K562 (cell line): ENCODE data around the gene ANKRD6. TPM values are rescaled to one million over a fixed set of nuclear protein-coding genes. Genes with fewer than 3 reads are reported as not detected.
A peak's percentile ranks its signal among the peaks of the same experiment; 100 is the strongest.

Experiments
- ATAC-seq: fragments of 200-7000 bp; cut with Tn5 transposase; 3 replicates; pipeline ENCODE4 v1.9.1; 2020; ENCODE audit warnings: moderate library complexity
- BruUV-seq: library from RNA; stranded (reverse); fragments of 400-500 nt; replicated peaks from 2 replicates; lab custom pipeline; 2021; lab: Mats Ljungman, UMichigan
- CTCF ChIA-PET: fragments of 300-600 bp; formaldehyde crosslinking; extraction: SDS; loops from one replicate; lab custom pipeline; 2021; ENCODE audit warnings: low intra/inter-chr PET ratio; lab: Yijun Ruan, JAX
- POLR2A ChIA-PET: fragments of 300-600, 350-650 bp; sonication (Branson Sonifier 250); formaldehyde crosslinking; extraction: SDS; loops from one replicate; lab custom pipeline; 2021; ENCODE audit warnings: antibody characterized with exemption, inconsistent platforms; lab: Yijun Ruan, JAX
- DNase-seq, 4 experiments: peaks; one replicate each; pipeline versions ENCODE4 v3.0.0 to v3.0.0-alpha.2; 2011 to 2018; ENCODE audit warnings: low spot score in 3 of 4, mixed read lengths in 3 of 4; ENCODE audit errors: extremely low read depth in 1 of 4
- FAIRE-seq: peaks from 2 replicates; lab custom pipeline; 2011; peaks lifted over from hg19 to GRCh38; lab: Jason Lieb, UNC
- H2AFZ ChIP-seq: 2 replicates; pipeline ENCODE4 v1.6.0; 2011; ENCODE audit warnings: low read depth, low read length, control low read depth, inconsistent platforms
- H3K27ac ChIP-seq: fragments of 200-600 bp; 3 replicates; pipeline ENCODE4 v1.8.0; 2011; ENCODE audit warnings: low read depth, mild to moderate bottlenecking, control low read depth, inconsistent platforms, low read length, moderate library complexity, mixed read lengths; ENCODE audit errors: extremely low read depth
- H3K27me3 ChIP-seq, 2 experiments: fragments of 300-600 bp in 1 of 2; 2 replicates in 1 of 2; 3 replicates in 1 of 2; pipeline versions ENCODE4 v1.6.0 to v1.8.0; 2011; ENCODE audit warnings: inconsistent platforms in 2 of 2, low read length in 2 of 2, mild to moderate bottlenecking in 1 of 2, mixed read lengths in 1 of 2, moderate library complexity in 1 of 2; ENCODE audit not compliant: control insufficient read depth in 2 of 2, insufficient read depth in 2 of 2
- H3K36me3 ChIP-seq: fragments of 300-600 bp; 3 replicates; pipeline ENCODE4 v1.8.0; 2011; ENCODE audit warnings: mild to moderate bottlenecking, low read length, inconsistent platforms; ENCODE audit not compliant: control insufficient read depth, insufficient read depth
- H3K4me1 ChIP-seq, 2 experiments: fragments of 200-600 bp in 1 of 2; replicated peaks in 1 of 2; 2 replicates in 1 of 2; 3 replicates in 1 of 2; pipeline versions ENCODE4 v1.5.1 to v1.8.0; 2011; ENCODE audit warnings: inconsistent platforms in 2 of 2, low read length in 2 of 2, mild to moderate bottlenecking in 1 of 2, mixed read lengths in 1 of 2, moderate library complexity in 1 of 2; ENCODE audit not compliant: control insufficient read depth in 2 of 2, insufficient read depth in 2 of 2
- H3K4me2 ChIP-seq: 2 replicates; pipeline ENCODE4 v1.6.1; 2011; ENCODE audit warnings: low read length, control low read depth, inconsistent platforms, mixed read lengths; ENCODE audit not compliant: insufficient read depth
- H3K4me3 ChIP-seq: fragments of 200-600 bp; sonication (generic), shearing (Covaris generic); 2 replicates; pipeline ENCODE4 v1.5.1; 2016; ENCODE audit warnings: control low read depth, inconsistent platforms
- H3K79me2 ChIP-seq: fragments of 200-600 bp; 3 replicates; pipeline ENCODE4 v1.8.0; 2011; ENCODE audit warnings: low read length, inconsistent platforms; ENCODE audit not compliant: control insufficient read depth, insufficient read depth
- H3K9ac ChIP-seq, 2 experiments: 2 replicates each; pipeline versions ENCODE4 v1.6.0 to v1.6.1; 2011; ENCODE audit warnings: low read depth in 2 of 2, low read length in 2 of 2, control low read depth in 1 of 2, inconsistent platforms in 1 of 2, mild to moderate bottlenecking in 1 of 2, mixed read lengths in 1 of 2; ENCODE audit not compliant: insufficient read depth in 1 of 2
- H3K9me1 ChIP-seq: one replicate; pipeline ENCODE4 v1.6.0; 2011; ENCODE audit warnings: inconsistent platforms, mild to moderate bottlenecking, low read length, moderate library complexity; ENCODE audit not compliant: control insufficient read depth, insufficient read depth
- H3K9me3 ChIP-seq: replicated peaks from 2 replicates; pipeline ENCODE4 v1.5.1; 2011; ENCODE audit warnings: low read depth, low read length, inconsistent platforms; ENCODE audit not compliant: control insufficient read depth, insufficient read depth
- H4K20me1 ChIP-seq: replicated peaks from 2 replicates; pipeline ENCODE4 v1.6.1; 2011; ENCODE audit warnings: low read length, inconsistent platforms, mixed read lengths; ENCODE audit not compliant: control insufficient read depth, insufficient read depth
- ARHGAP35 ChIP-seq: fragments of 450-650 bp; IDR thresholded peaks from 2 replicates; pipeline ENCODE4 v1.6.1; 2018; ENCODE audit not compliant: partially characterized antibody
- DACH1 ChIP-seq: fragments of 450-650 bp; IDR thresholded peaks from 2 replicates; pipeline ENCODE4 v1.6.1; 2018; ENCODE audit not compliant: partially characterized antibody
- DNMT1 ChIP-seq: fragments of 450-650 bp; IDR thresholded peaks from 2 replicates; pipeline ENCODE4 v1.6.1; 2016; ENCODE audit warnings: antibody characterized with exemption, mild to moderate bottlenecking
- MAZ ChIP-seq, 2 experiments: fragments of 450-650 bp in 1 of 2; sonication (generic) in 1 of 2; formaldehyde crosslinking; IDR thresholded peaks in 1 of 2; conservative IDR thresholded peaks in 1 of 2; 2 replicates each; pipeline versions ENCODE4 v1.4.0 to v1.5.0; 2020; ENCODE audit warnings: mild to moderate bottlenecking in 1 of 2, missing genetic modification reagents in 1 of 2
- RBM14 ChIP-seq: fragments of 200-400 bp; formaldehyde crosslinking; IDR thresholded peaks from 2 replicates; pipeline ENCODE4 v1.6.1; 2018; ENCODE audit warnings: low read depth, mild to moderate bottlenecking, low read length, moderate library complexity, borderline replicate concordance; ENCODE audit not compliant: insufficient read depth
- SMAD1 ChIP-seq: fragments of 150-350 bp; IDR thresholded peaks from 2 replicates; pipeline ENCODE4 v1.6.1; 2014; ENCODE audit warnings: low read length, low read depth; ENCODE audit not compliant: partially characterized antibody
- SMARCC2 ChIP-seq: fragments of 450-650 bp; IDR thresholded peaks from 2 replicates; pipeline ENCODE4 v1.6.1; 2017; ENCODE audit warnings: antibody characterized with exemption, moderate library complexity, mild to moderate bottlenecking, low read depth
- SRSF9 ChIP-seq: fragments of 200-400 bp; formaldehyde crosslinking; IDR thresholded peaks from 2 replicates; pipeline ENCODE4 v1.6.1; 2017; ENCODE audit warnings: low read depth, low read length, borderline replicate concordance
- TGIF2 ChIP-seq: sonication (generic); formaldehyde crosslinking; IDR thresholded peaks from 2 replicates; pipeline ENCODE4 v1.8.1; 2022; ENCODE audit warnings: mild to moderate bottlenecking, missing genetic modification reagents, moderate library complexity
- XRCC5 ChIP-seq: fragments of 200-400 bp; formaldehyde crosslinking; IDR thresholded peaks from 2 replicates; pipeline ENCODE4 v1.6.1; 2017; ENCODE audit warnings: low read depth, mild to moderate bottlenecking, low read length
- ZBTB34 ChIP-seq: fragments of 250-450 bp; sonication (Bioruptor Pico); IDR thresholded peaks from 2 replicates; pipeline ENCODE4 v1.8.0; 2021; ENCODE audit warnings: mild to moderate bottlenecking, moderate library complexity
- ZMIZ1 ChIP-seq, 2 experiments: fragments of 150-350 bp in 1 of 2; IDR thresholded peaks; 2 replicates each; pipeline ENCODE4 v1.6.1; 2012 to 2016; ENCODE audit warnings: low read depth in 2 of 2, low read length in 2 of 2, mild to moderate bottlenecking in 1 of 2, moderate library complexity in 1 of 2
- ZNF175 ChIP-seq: fragments of 200-800 bp; sonication (Bioruptor generic); IDR thresholded peaks from 2 replicates; pipeline ENCODE4 v1.6.1; 2016; ENCODE audit warnings: low read depth, mild to moderate bottlenecking, missing genetic modification characterization, missing compliant biosample characterization
- ZNF184 ChIP-seq: sonication (generic); formaldehyde crosslinking; IDR thresholded peaks from 2 replicates; pipeline ENCODE4 v1.5.0; 2020; ENCODE audit warnings: missing genetic modification reagents
- ZNF282 ChIP-seq: sonication (generic); formaldehyde crosslinking; IDR thresholded peaks from 2 replicates; pipeline ENCODE4 v1.8.1; 2023; ENCODE audit warnings: missing genetic modification reagents
- ZNF740 ChIP-seq, 3 experiments: fragments of 200-800 bp in 1 of 3; sonication (Bioruptor generic) in 1 of 3; sonication (generic) in 1 of 3; formaldehyde crosslinking in 1 of 3; IDR thresholded peaks; 2 replicates each; pipeline versions ENCODE4 v1.6.1 to v1.8.0; 2016 to 2022; ENCODE audit warnings: mild to moderate bottlenecking in 2 of 3, missing compliant biosample characterization in 2 of 3, missing genetic modification characterization in 2 of 3, missing genetic modification reagents in 1 of 3
- WGBS: fragments of 100-300 bp; shearing (Covaris generic); methylation state at CpG from one replicate; pipeline ENCODE4 v1.1.6; 2016; ENCODE audit warnings: low coverage, mixed read lengths; ENCODE audit not compliant: insufficient coverage; ENCODE audit errors: missing lambda C conversion rate; 5-methylcytosine and 5-hydroxymethylcytosine counted together
- in situ Hi-C: fragments of 300-500 bp; cut with MboI; formaldehyde crosslinking; loops from 4 replicates; pipeline ENCODE4 v1.15.0; 2018; ENCODE audit warnings: inconsistent platforms, mixed read lengths
- intact Hi-C: fragments of 100-400 bp; cut with micrococcal nuclease; formaldehyde crosslinking; loops from 2 replicates; pipeline ENCODE4 v1.14.2; 2022
- polyA plus RNA-seq, 8 experiments: library from polyadenylated mRNA; depleted of rRNA in 4 of 8; stranded (reverse) in 5 of 8; unstranded in 3 of 8; fragments of >200 nt; fragmentation: Nextera tagmentation in 2 of 8; fragmentation: Illumina TruSeq in 1 of 8; extraction: Ambion mirVana in 2 of 8; extraction: Trizol in 1 of 8; gene quantifications; 2 replicates each; pipeline versions ENCODE4 v1.2.1 to v1.2.3, GENCODE V29; 2011 to 2014; ENCODE audit warnings: inconsistent platforms in 1 of 8, missing spikeins in 1 of 8
- total RNA-seq, 7 experiments: library from RNA; depleted of rRNA in 6 of 7; stranded (reverse); fragments of >200 nt in 6 of 7; fragmentation: Illumina TruSeq in 2 of 7; extraction: Trizol in 2 of 7; gene quantifications; 2 replicates each; pipeline versions ENCODE4 v1.2.1 to v1.2.3, GENCODE V29; 2011 to 2021; ENCODE audit warnings: low replicate concordance in 1 of 7

ANKRD6 gene
- total and polyA plus RNA-seq, 9 of the 15 experiments (the other 6 are each of a cell fraction or from before 2014, with no cell fraction given): 0.04 to 0.22 (median 0.08) TPM; not detected in 4

GRCh38 chr6:89643406-89643805 is 210.5 kb downstream of the ANKRD6 start:
- Histone ChIP-seq H3K79me2 (no peaks in the 10 kb centered on the region), H3K9ac (no peak overlapping the region), H2AFZ (no peak overlapping the region), H4K20me1 (no peaks in the 10 kb centered on the region), H3K36me3 (peaks cover 64% of the 10 kb centered on the region), H3K9me1 (no peaks in the 10 kb centered on the region), H3K27ac (no peak overlapping the region), H3K27me3 (no peaks in the 10 kb centered on the region), H3K4me2 (no peak overlapping the region), H3K4me3 (no peak overlapping the region), H3K9me3 (no peaks in the 10 kb centered on the region), H3K4me1 (peaks cover 0 to 4% of the 10 kb centered on the region in 2 experiments; a peak in 1 of 5 replicates)
- WGBS: 61% methylated on average over 3 of the region's 3 CpGs
- intact Hi-C loops (no loop called here), in situ Hi-C loops (no loop called here)
- POLR2A ChIA-PET: no interaction called here
- ATAC-seq: no peak
- FAIRE-seq: no peak
- CTCF ChIA-PET: no interaction called here
- BruUV-seq: TSS peak; percentile 39
- no peak for DNase-seq
- TF ChIP-seq SMARCC2 (no peak), ZNF184 (no peak), RBM14 (no peak), SRSF9 (no peak), MAZ (CRISPR knock-in tag; conservative IDR thresholded peaks at IDR 0.05 in 1 of 2, IDR thresholded peaks at IDR 0.05 in 1 of 2) (no peak), ZNF740 (CRISPR knock-in tag; IDR thresholded peaks at IDR 0.05) (no peak), ZNF740 (tag; IDR thresholded peaks at IDR 0.05) (no peak), TGIF2 (CRISPR knock-in tag) (no peak), ZMIZ1 (IDR thresholded peaks at IDR 0.05; ENCODE audit: low read depth in 2 of 2, low read length in 2 of 2) (no peak), XRCC5 (no peak), DNMT1 (no peak), DACH1 (no peak), ZBTB34 (CRISPR knock-in tag) (no peak), SMAD1 (no peak), ARHGAP35 (no peak), ZNF282 (CRISPR knock-in tag) (no peak), ZNF175 (no peak)
